Nephron progenitor cell (in vitro differentiated cells): Measurements from ENCODE around the gene MEOX1.

ENCODE experiments used
- DNase-seq: peaks from one replicate; pipeline ENCODE4 v3.0.0; 2021
- H3K27ac Mint-ChIP-seq: 2 replicates; pipeline ENCODE4 v1.8.0; 2021; ENCODE audit warnings: mild to moderate bottlenecking, moderate library complexity, mixed read lengths
- H3K27me3 Mint-ChIP-seq: 2 replicates; pipeline ENCODE4 v1.8.0; 2021; ENCODE audit warnings: mild to moderate bottlenecking, low read depth, mixed read lengths; ENCODE audit not compliant: poor library complexity
- H3K36me3 Mint-ChIP-seq: 2 replicates; pipeline ENCODE4 v1.8.0; 2021; ENCODE audit warnings: low read depth, mixed read lengths
- H3K4me1 Mint-ChIP-seq: 2 replicates; pipeline ENCODE4 v1.8.0; 2021; ENCODE audit warnings: mixed read lengths
- H3K4me3 Mint-ChIP-seq: 2 replicates; pipeline ENCODE4 v1.8.0; 2021; ENCODE audit warnings: mild to moderate bottlenecking, moderate library complexity, mixed read lengths
- H3K9me3 Mint-ChIP-seq: 2 replicates; pipeline ENCODE4 v1.8.0; 2021; ENCODE audit warnings: mild to moderate bottlenecking, moderate library complexity, mixed read lengths
- TF ChIP-seq, protein P1 (sequence below): fragments of 200-600 bp; sonication (generic); IDR thresholded peaks from 2 replicates; pipeline ENCODE4 v1.5.0; 2021; ENCODE audit warnings: antibody characterized with exemption

The MEOX1 gene

GRCh38 chr17:43598357-43599045, 63.2 kb downstream of the MEOX1 start:
- Mint-ChIP-seq H3K4me1 (peaks cover 66% of the 10 kb centered on the region), H3K9me3 (no peaks in the 10 kb centered on the region), H3K4me3 (no peak overlapping the region), H3K27ac (peak overlapping the region; percentile 60), H3K27me3 (peaks cover 33% of the 10 kb centered on the region), H3K36me3 (no peaks in the 10 kb centered on the region)
- TF ChIP-seq, protein P1, sequence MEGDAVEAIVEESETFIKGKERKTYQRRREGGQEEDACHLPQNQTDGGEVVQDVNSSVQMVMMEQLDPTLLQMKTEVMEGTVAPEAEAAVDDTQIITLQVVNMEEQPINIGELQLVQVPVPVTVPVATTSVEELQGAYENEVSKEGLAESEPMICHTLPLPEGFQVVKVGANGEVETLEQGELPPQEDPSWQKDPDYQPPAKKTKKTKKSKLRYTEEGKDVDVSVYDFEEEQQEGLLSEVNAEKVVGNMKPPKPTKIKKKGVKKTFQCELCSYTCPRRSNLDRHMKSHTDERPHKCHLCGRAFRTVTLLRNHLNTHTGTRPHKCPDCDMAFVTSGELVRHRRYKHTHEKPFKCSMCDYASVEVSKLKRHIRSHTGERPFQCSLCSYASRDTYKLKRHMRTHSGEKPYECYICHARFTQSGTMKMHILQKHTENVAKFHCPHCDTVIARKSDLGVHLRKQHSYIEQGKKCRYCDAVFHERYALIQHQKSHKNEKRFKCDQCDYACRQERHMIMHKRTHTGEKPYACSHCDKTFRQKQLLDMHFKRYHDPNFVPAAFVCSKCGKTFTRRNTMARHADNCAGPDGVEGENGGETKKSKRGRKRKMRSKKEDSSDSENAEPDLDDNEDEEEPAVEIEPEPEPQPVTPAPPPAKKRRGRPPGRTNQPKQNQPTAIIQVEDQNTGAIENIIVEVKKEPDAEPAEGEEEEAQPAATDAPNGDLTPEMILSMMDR: no peak
- DNase-seq: no peak

GRCh38 chr17:43597624-43598356, 63.9 kb downstream of the MEOX1 start:
- H3K27me3 Mint-ChIP-seq: peaks cover 30% of the 10 kb centered on the region
- peaks cover 66% of the 10 kb centered on the region for H3K4me1 Mint-ChIP-seq
- peak overlapping the region; percentile 28 for H3K4me3 Mint-ChIP-seq
- DNase-seq: no peak
- no peaks in the 10 kb centered on the region for H3K36me3 Mint-ChIP-seq
- no peaks in the 10 kb centered on the region for H3K9me3 Mint-ChIP-seq
- H3K27ac Mint-ChIP-seq: peak overlapping the region; percentile 61
- TF ChIP-seq, protein P1: no peak

GRCh38 chr17:43595466-43595865, 66.3 kb downstream of the MEOX1 start:
- Mint-ChIP-seq H3K4me3 (no peak overlapping the region), H3K27me3 (peaks cover 25% of the 10 kb centered on the region), H3K9me3 (no peaks in the 10 kb centered on the region), H3K36me3 (no peaks in the 10 kb centered on the region), H3K27ac (no peak overlapping the region), H3K4me1 (peaks cover 75% of the 10 kb centered on the region)
- TF ChIP-seq, protein P1: no peak
- DNase-seq: no peak

- DNase-seq: peak; percentile 23
- peak overlapping the region; percentile 96 for H3K27ac Mint-ChIP-seq
- H3K27me3 Mint-ChIP-seq: peaks cover 23% of the 10 kb centered on the region
- TF ChIP-seq, protein P1: no peak
- H3K4me1 Mint-ChIP-seq: peaks cover 57% of the 10 kb centered on the region
- H3K4me3 Mint-ChIP-seq: no peak overlapping the region
- H3K9me3 Mint-ChIP-seq: peaks cover 23% of the 10 kb centered on the region
- peaks cover 14% of the 10 kb centered on the region for H3K36me3 Mint-ChIP-seq
These were observed 69.8 kb downstream of the MEOX1 start for GRCh38 chr17:43591779-43592562.

- no peak for DNase-seq
- H3K36me3 Mint-ChIP-seq: peaks cover 14% of the 10 kb centered on the region
- H3K4me1 Mint-ChIP-seq: peaks cover 47% of the 10 kb centered on the region
- peaks cover 23% of the 10 kb centered on the region for H3K27me3 Mint-ChIP-seq
- peaks cover 28% of the 10 kb centered on the region for H3K9me3 Mint-ChIP-seq
- H3K27ac Mint-ChIP-seq: peak overlapping the region; percentile 96
- TF ChIP-seq, protein P1: no peak
- peak overlapping the region; percentile 5 for H3K4me3 Mint-ChIP-seq
These were observed 70.7 kb downstream of the MEOX1 start for GRCh38 chr17:43591001-43591400.
